Heart left ventricle (tissue), 16 donors: ENCODE measurements around the gene CEP192. TPM values are rescaled to one million over a fixed set of nuclear protein-coding genes. Genes with fewer than 3 reads are reported as not detected.

Experiments used
- ATAC-seq, 4 donors: fragments of 200-7000 bp; cut with Tn5 transposase; one replicate each; pipeline ENCODE4 v1.9.1; 2020 to 2022; ENCODE audit warnings: moderate library complexity in 4 of 4, mild to moderate bottlenecking in 3 of 4, moderate number of reproducible peaks in 1 of 4
- DNase-seq, 5 donors: peaks; one replicate each; pipeline ENCODE4 v3.0.0-alpha.2; 2020
- H3K27ac ChIP-seq, 12 donors: fragments of 200-600 bp; sonication (generic) in 4 of 12; one replicate each; pipeline versions ENCODE4 v1.5.0 to v1.8.0; 2016 to 2022; ENCODE audit warnings: mild to moderate bottlenecking in 2 of 12
- H3K27me3 ChIP-seq, 9 donors: fragments of 200-600 bp; sonication (generic) in 2 of 9; one replicate each; pipeline versions ENCODE4 v1.5.1 to v1.8.0; 2016 to 2022; ENCODE audit warnings: mild to moderate bottlenecking in 3 of 9
- H3K36me3 ChIP-seq, 9 donors: fragments of 200-600 bp; sonication (generic) in 2 of 9; one replicate each; pipeline versions ENCODE4 v1.5.0 to v1.8.0; 2018 to 2022; ENCODE audit warnings: mild to moderate bottlenecking in 2 of 9
- H3K4me1 ChIP-seq, 12 donors: fragments of 200-600 bp; sonication (generic) in 4 of 12; one replicate each; pipeline versions ENCODE4 v1.5.0 to v1.8.0; 2016 to 2022; ENCODE audit warnings: mild to moderate bottlenecking in 3 of 12
- H3K4me3 ChIP-seq, 12 donors: fragments of 200-600 bp; sonication (generic) in 4 of 12; one replicate each; pipeline versions ENCODE4 v1.5.0 to v1.8.0; 2017 to 2022; ENCODE audit warnings: mild to moderate bottlenecking in 9 of 12, moderate library complexity in 4 of 12
- H3K9me3 ChIP-seq, 12 donors: fragments of 200-600 bp; sonication (generic) in 4 of 12; one replicate each; pipeline versions ENCODE4 v1.5.0 to v1.8.0; 2016 to 2022; ENCODE audit warnings: mild to moderate bottlenecking in 1 of 12
- POLR2A ChIP-seq, 2 donors: fragments of 450-650 bp; IDR thresholded peaks; one replicate each; pipeline ENCODE4 v1.6.1; 2017; ENCODE audit warnings: antibody characterized with exemption in 2 of 2, mild to moderate bottlenecking in 2 of 2, moderate library complexity in 2 of 2
- WGBS, 4 donors: extraction: QIAGEN DNeasy Blood & Tissue Kit in 2 of 4; methylation state at CpG; one replicate each; pipeline versions ENCODE4 v1.1.5 to v1.1.7; 2013 to 2018; 5-methylcytosine and 5-hydroxymethylcytosine counted together
- intact Hi-C, 10 donors: fragments of 100-400 bp; cut with DNase I; formaldehyde crosslinking; loops; one replicate each; pipeline versions ENCODE4 v1.11.1 to v1.14.2; 2022
- polyA plus RNA-seq, 2 donors: library from polyadenylated mRNA; stranded (reverse); fragments of 200-250 nt; gene quantifications; one replicate each; pipeline ENCODE4 v1.2.3, GENCODE V29; 2013
- total RNA-seq, 9 donors: library from RNA; depleted of rRNA in 2 of 9; stranded (reverse); fragments of >200 nt in 2 of 9; fragmentation: NEBNext Ultra II Directional in 3 of 9; extraction: Animal tissue kit (Norgen Biotek cat#: 25700) in 3 of 9; gene quantifications; one replicate each; pipeline versions ENCODE4 v1.1.0 to v1.2.4, GENCODE V29; 2016 to 2023
- TF ChIP-seq, protein P1 (sequence below), 12 donors: fragments of 200-600 bp; sonication (generic) in 4 of 12; IDR thresholded peaks; one replicate each; pipeline versions ENCODE4 v1.5.0 to v1.8.0; 2018 to 2022; ENCODE audit warnings: antibody characterized with exemption in 12 of 12, mild to moderate bottlenecking in 5 of 12
- donor health status: ischemic (EF 13 %, LVEDD 7.1; RV severe dilation, severe dysfunction).
- donor health status: healthy with polysubstance abuse.
- donor health status: DM: no; HTN: yes; CAD: no.
- donor health status: DM: no; HTN: no; CAD: no.
- donor health status: ischemic (EF 25% LVEDD 6.9; RV normal size, moderate dysfunction).
- donor health status: ischemic (EF 25% LVEDD 5.7; RV mildly dilated, moderate dysfunction).
- donor health status: healthy.
- donor health status: DM: yes; HTN: yes; CAD: no.
- donor health status: ischemic (EF 35%, LVEDD 5.7; RV mildly dilated, moderate dysfunction).
- donor health status: nonischemic (EF 11% LVEDD 7.7; RV severe dilation, severe dysfunction).
- donor health status: DM: yes; HTN: yes; CAD: no.
- donor health status: PGD.
- donor health status: ischemic (EF 29% LVEDD 5.4; RV normal size, mild dysfunction).
- donor health status: nonischemic (EF 23%, LVEDD 6.1; RV moderate dilation, normal function).

Gene CEP192
- total and polyA plus RNA-seq, 11 donors: 5.5 to 36.3 (median 24.1) TPM

DNA sequence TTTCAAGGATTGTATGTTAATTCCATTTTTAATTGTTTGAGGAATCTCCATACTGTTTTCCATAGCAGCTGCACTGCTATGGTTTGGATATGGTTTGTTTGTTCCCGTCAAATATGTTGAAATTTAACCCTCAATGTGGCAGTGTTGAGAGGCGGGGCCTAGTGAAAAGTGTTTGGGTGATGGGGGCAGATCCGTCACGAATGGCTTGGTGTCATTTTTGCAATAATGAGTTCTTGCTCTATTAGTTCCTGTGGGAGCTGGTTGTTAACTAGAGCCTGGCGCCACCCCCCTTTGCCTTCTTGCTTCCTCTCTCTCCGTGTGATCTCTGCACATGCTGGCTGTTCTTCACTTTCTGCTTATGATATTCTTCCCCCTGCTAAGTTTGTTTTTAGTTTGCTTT lies 156.0 kb downstream of the CEP192 start:
- Histone ChIP-seq H3K4me1 (peaks cover 0 to 7% (median 0%) of the 10 kb centered on the region in 12 donors), H3K9me3 (peaks cover 0 to 24% (median 8%) of the 10 kb centered on the region in 12 donors), H3K27ac (no peak overlapping the region), H3K27me3 (no peaks in the 10 kb centered on the region), H3K4me3 (no peak overlapping the region), H3K36me3 (no peaks in the 10 kb centered on the region)
- intact Hi-C loops: no loop called here
- no peak for DNase-seq
- 54 to 63% (median 60%) methylated on average over 6 of the region's 6 CpGs for WGBS, 4 donors
- TF ChIP-seq, protein P1, sequence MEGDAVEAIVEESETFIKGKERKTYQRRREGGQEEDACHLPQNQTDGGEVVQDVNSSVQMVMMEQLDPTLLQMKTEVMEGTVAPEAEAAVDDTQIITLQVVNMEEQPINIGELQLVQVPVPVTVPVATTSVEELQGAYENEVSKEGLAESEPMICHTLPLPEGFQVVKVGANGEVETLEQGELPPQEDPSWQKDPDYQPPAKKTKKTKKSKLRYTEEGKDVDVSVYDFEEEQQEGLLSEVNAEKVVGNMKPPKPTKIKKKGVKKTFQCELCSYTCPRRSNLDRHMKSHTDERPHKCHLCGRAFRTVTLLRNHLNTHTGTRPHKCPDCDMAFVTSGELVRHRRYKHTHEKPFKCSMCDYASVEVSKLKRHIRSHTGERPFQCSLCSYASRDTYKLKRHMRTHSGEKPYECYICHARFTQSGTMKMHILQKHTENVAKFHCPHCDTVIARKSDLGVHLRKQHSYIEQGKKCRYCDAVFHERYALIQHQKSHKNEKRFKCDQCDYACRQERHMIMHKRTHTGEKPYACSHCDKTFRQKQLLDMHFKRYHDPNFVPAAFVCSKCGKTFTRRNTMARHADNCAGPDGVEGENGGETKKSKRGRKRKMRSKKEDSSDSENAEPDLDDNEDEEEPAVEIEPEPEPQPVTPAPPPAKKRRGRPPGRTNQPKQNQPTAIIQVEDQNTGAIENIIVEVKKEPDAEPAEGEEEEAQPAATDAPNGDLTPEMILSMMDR (IDR thresholded peaks at IDR 0.05): no peak
- TF ChIP-seq POLR2A (IDR thresholded peaks at IDR 0.05): no peak
- ATAC-seq: no peak

DNA sequence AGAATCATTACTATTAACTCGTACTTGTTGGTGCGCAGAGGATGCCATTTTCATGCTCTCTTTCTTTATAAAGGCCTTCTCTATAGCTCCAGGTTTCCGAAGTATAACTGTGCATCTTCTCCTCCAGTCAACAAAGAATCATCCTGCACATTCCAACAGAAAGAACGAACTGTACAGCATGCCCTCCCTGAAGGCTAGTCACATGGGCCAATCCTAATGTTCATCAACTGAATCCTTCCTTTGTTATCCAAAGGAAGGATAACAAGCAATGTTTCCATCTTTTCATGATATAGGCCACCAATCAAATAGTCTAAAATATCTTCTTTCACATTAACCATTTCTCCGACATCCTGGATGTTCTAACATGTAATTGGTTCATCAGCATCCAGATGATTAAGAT lies 160.5 kb downstream of the CEP192 start:
- no peak for TF ChIP-seq POLR2A (IDR thresholded peaks at IDR 0.05)
- TF ChIP-seq, protein P1 (IDR thresholded peaks at IDR 0.05): no peak
- Histone ChIP-seq H3K4me1 (peaks cover 0 to 7% (median 0%) of the 10 kb centered on the region in 12 donors), H3K27me3 (no peaks in the 10 kb centered on the region), H3K4me3 (no peak overlapping the region), H3K27ac (no peak overlapping the region), H3K36me3 (no peaks in the 10 kb centered on the region), H3K9me3 (peaks cover 0 to 17% (median 0%) of the 10 kb centered on the region in 12 donors)
- 86 to 89% (median 88%) methylated on average over 5 of the region's 5 CpGs for WGBS, 4 donors
- no peak for DNase-seq
- ATAC-seq: no peak
- intact Hi-C loops: loop anchor here in 4 of 10 donors (10.0 kb wide), 4 partner anchors 147 to 427 kb away; no protein-coding TSS in a partner anchor

DNA sequence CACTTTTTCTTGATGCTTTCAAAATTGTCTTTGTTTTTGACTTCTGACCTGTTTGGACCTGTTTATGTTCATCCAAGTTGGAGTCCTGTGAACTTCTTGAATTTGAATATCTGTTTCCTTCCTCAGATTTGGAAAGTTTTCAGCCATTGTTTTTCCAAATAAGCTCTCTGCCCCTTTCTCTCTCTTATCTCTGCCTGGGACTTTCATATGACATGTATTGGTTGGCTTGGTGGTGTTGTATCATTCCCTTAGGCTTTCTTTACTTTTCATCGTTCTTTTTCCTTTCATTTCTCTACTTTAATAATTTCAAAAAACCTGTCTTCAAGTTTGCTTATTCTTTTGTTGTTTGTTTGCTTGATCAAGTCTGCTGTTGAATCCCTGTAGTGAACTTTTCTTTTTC lies 167.3 kb downstream of the CEP192 start:
- DNase-seq (no peak), ATAC-seq (no peak)
- WGBS, 4 donors: 79 to 90% (median 87%) methylated on average over 1 of the region's 1 CpG
- Histone ChIP-seq H3K36me3 (no peaks in the 10 kb centered on the region), H3K9me3 (peaks cover 0 to 37% (median 15%) of the 10 kb centered on the region in 12 donors), H3K4me3 (no peak overlapping the region), H3K27me3 (no peaks in the 10 kb centered on the region), H3K4me1 (no peaks in the 10 kb centered on the region), H3K27ac (no peak overlapping the region)
- intact Hi-C loops: loop anchor here in 5 of 10 donors (5.0 to 10.0 kb wide), 8 partner anchors 36 to 434 kb away; no protein-coding TSS in a partner anchor
- no peak for TF ChIP-seq POLR2A (IDR thresholded peaks at IDR 0.05)
- TF ChIP-seq, protein P1 (IDR thresholded peaks at IDR 0.05): no peak

- Histone ChIP-seq H3K27ac (no peak overlapping the region), H3K36me3 (no peaks in the 10 kb centered on the region), H3K4me1 (no peaks in the 10 kb centered on the region), H3K27me3 (no peaks in the 10 kb centered on the region), H3K9me3 (peaks cover 0 to 37% (median 15%) of the 10 kb centered on the region in 12 donors), H3K4me3 (no peak overlapping the region)
- ATAC-seq (peak in 2 of 4 donors; percentile 29 to 33), DNase-seq (no peak)
- TF ChIP-seq POLR2A (IDR thresholded peaks at IDR 0.05): no peak
- TF ChIP-seq, protein P1 (IDR thresholded peaks at IDR 0.05): peak; percentile 71 to 88 (median 82)
- intact Hi-C loops: loop anchor here in 5 of 10 donors (1.0 to 10.0 kb wide), 9 partner anchors 37 to 435 kb away; no protein-coding TSS in a partner anchor
- 35 to 52% (median 42%) methylated on average over 5 of the region's 5 CpGs for WGBS, 4 donors
These were observed 168.4 kb downstream of the CEP192 start for GRCh38 chr18:13159579-13159978.
